ENCODE measurements around the gene MUC3A.
"Not testable (repeated sequence)": the region's sequence is repeated elsewhere in the genome, so short reads cannot be mapped to it uniquely, and the experiment has no call there.

GRCh38 chr7:100935381-100935780, 14.0 kb upstream of the MUC3A start:
- not testable (repeated sequence) for TF ChIP-seq EP300, POLR2A (IDR thresholded peaks at IDR 0.05)
- TF ChIP-seq, protein P1, sequence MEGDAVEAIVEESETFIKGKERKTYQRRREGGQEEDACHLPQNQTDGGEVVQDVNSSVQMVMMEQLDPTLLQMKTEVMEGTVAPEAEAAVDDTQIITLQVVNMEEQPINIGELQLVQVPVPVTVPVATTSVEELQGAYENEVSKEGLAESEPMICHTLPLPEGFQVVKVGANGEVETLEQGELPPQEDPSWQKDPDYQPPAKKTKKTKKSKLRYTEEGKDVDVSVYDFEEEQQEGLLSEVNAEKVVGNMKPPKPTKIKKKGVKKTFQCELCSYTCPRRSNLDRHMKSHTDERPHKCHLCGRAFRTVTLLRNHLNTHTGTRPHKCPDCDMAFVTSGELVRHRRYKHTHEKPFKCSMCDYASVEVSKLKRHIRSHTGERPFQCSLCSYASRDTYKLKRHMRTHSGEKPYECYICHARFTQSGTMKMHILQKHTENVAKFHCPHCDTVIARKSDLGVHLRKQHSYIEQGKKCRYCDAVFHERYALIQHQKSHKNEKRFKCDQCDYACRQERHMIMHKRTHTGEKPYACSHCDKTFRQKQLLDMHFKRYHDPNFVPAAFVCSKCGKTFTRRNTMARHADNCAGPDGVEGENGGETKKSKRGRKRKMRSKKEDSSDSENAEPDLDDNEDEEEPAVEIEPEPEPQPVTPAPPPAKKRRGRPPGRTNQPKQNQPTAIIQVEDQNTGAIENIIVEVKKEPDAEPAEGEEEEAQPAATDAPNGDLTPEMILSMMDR (IDR thresholded peaks at IDR 0.05) = not testable (repeated sequence)
